Liver (tissue), 9 donors: ENCODE data around the gene SLC1A3. TPM values are rescaled to one million over a fixed set of nuclear protein-coding genes. Genes with fewer than 3 reads are reported as not detected.

Source experiments
- DNase-seq: peaks from one replicate; pipeline ENCODE4 v3.0.0-alpha.2; 2017; ENCODE audit warnings: low spot score
- H3K27ac ChIP-seq, 2 donors: one replicate each; pipeline ENCODE4 v1.7.0; 2013; ENCODE audit warnings: inconsistent platforms in 2 of 2, low read length in 2 of 2, control low read depth in 1 of 2, low read depth in 1 of 2, mild to moderate bottlenecking in 1 of 2
- H3K27me3 ChIP-seq, 4 donors: one replicate each; pipeline versions ENCODE4 v1.6.1 to v1.7.0; 2013; ENCODE audit warnings: low read length in 3 of 4, inconsistent platforms in 1 of 4, mild to moderate bottlenecking in 1 of 4, moderate library complexity in 1 of 4; ENCODE audit not compliant: control insufficient read depth in 4 of 4, insufficient read depth in 4 of 4
- H3K36me3 ChIP-seq, 4 donors: one replicate each; pipeline versions ENCODE4 v1.6.1 to v1.7.0; 2013; ENCODE audit warnings: low read length in 3 of 4, mild to moderate bottlenecking in 3 of 4, low read depth in 1 of 4, moderate library complexity in 1 of 4; ENCODE audit not compliant: control insufficient read depth in 4 of 4, insufficient read depth in 3 of 4
- H3K4me1 ChIP-seq, 4 donors: one replicate each; pipeline versions ENCODE4 v1.6.1 to v1.7.0; 2013; ENCODE audit warnings: low read length in 3 of 4, mild to moderate bottlenecking in 3 of 4, moderate library complexity in 1 of 4; ENCODE audit not compliant: control insufficient read depth in 4 of 4, insufficient read depth in 4 of 4
- H3K4me3 ChIP-seq, 3 donors: one replicate each; pipeline versions ENCODE4 v1.6.1 to v1.7.0; 2013; ENCODE audit warnings: low read length in 3 of 3, control low read depth in 1 of 3, low read depth in 1 of 3, mild to moderate bottlenecking in 1 of 3
- H3K9ac ChIP-seq, 2 donors: one replicate each; pipeline ENCODE4 v1.7.0; 2013; ENCODE audit warnings: low read length in 2 of 2, mild to moderate bottlenecking in 2 of 2, moderate library complexity in 2 of 2, control low read depth in 1 of 2, low read depth in 1 of 2
- H3K9me3 ChIP-seq, 4 donors: one replicate each; pipeline versions ENCODE4 v1.6.1 to v1.7.0; 2013; ENCODE audit warnings: low read length in 3 of 4; ENCODE audit not compliant: control insufficient read depth in 4 of 4
- EGR1 ChIP-seq, 2 donors: IDR thresholded peaks; 2 replicates each; pipeline ENCODE4 v1.6.1; 2016 to 2018; ENCODE audit warnings: antibody characterized with exemption in 2 of 2, low read depth in 2 of 2
- FOXA1 ChIP-seq: IDR thresholded peaks from 2 replicates; pipeline ENCODE4 v1.6.1; 2016; ENCODE audit warnings: antibody characterized with exemption
- FOXA2 ChIP-seq: IDR thresholded peaks from 2 replicates; pipeline ENCODE4 v1.6.1; 2016; ENCODE audit warnings: antibody characterized with exemption
- GABPA ChIP-seq, 2 donors: IDR thresholded peaks in 1 of 2; conservative IDR thresholded peaks in 1 of 2; 2 replicates each; pipeline ENCODE4 v1.6.1; 2016; ENCODE audit warnings: antibody characterized with exemption in 2 of 2, mild to moderate bottlenecking in 1 of 2, moderate library complexity in 1 of 2
- HNF4A ChIP-seq, 2 donors: conservative IDR thresholded peaks; 2 replicates each; pipeline ENCODE4 v1.6.1; 2016; ENCODE audit warnings: antibody characterized with exemption in 2 of 2, mild to moderate bottlenecking in 2 of 2
- HNF4G ChIP-seq: IDR thresholded peaks from 2 replicates; pipeline ENCODE4 v1.6.1; 2016; ENCODE audit warnings: antibody characterized with exemption
- JUND ChIP-seq, 2 donors: IDR thresholded peaks; 2 replicates each; pipeline ENCODE4 v1.6.1; 2016; ENCODE audit warnings: antibody characterized with exemption in 2 of 2
- NR2F2 ChIP-seq: IDR thresholded peaks from 2 replicates; pipeline ENCODE4 v1.6.1; 2016; ENCODE audit warnings: antibody characterized with exemption
- RAD21 ChIP-seq, 2 donors: IDR thresholded peaks; 2 replicates each; pipeline ENCODE4 v1.6.1; 2016; ENCODE audit warnings: antibody characterized with exemption in 2 of 2, mild to moderate bottlenecking in 2 of 2
- RXRA ChIP-seq, 2 donors: IDR thresholded peaks; 2 replicates each; pipeline ENCODE4 v1.6.1; 2017 to 2018; ENCODE audit warnings: antibody characterized with exemption in 2 of 2, mild to moderate bottlenecking in 1 of 2
- SP1 ChIP-seq: IDR thresholded peaks from 2 replicates; pipeline ENCODE4 v1.6.1; 2018; ENCODE audit warnings: antibody characterized with exemption, mild to moderate bottlenecking
- TAF1 ChIP-seq: conservative IDR thresholded peaks from 2 replicates; pipeline ENCODE4 v1.6.1; 2016; ENCODE audit warnings: antibody characterized with exemption, mild to moderate bottlenecking
- YY1 ChIP-seq: IDR thresholded peaks from 2 replicates; pipeline ENCODE4 v1.6.1; 2016; ENCODE audit warnings: antibody characterized with exemption, mild to moderate bottlenecking
- WGBS: extraction: QIAGEN DNeasy Blood & Tissue Kit; methylation state at CpG from one replicate; pipeline ENCODE4 v1.1.7; 2013; 5-methylcytosine and 5-hydroxymethylcytosine counted together
- polyA plus RNA-seq, 2 donors: library from polyadenylated mRNA; stranded (reverse) in 1 of 2; unstranded in 1 of 2; fragments of 200-250 nt in 1 of 2; fragments of >200 nt in 1 of 2; fragmentation: Nextera tagmentation in 1 of 2; extraction: Ambion mirVana in 1 of 2; gene quantifications; one replicate each; pipeline versions ENCODE4 v1.2.1 to v1.2.3, GENCODE V29; 2013 to 2015
- total RNA-seq, 2 donors: library from RNA; depleted of rRNA; stranded (reverse); fragments of >200 nt; gene quantifications; one replicate each; pipeline ENCODE4 v1.2.3, GENCODE V29; 2014
- TF ChIP-seq, protein P1 (sequence below): IDR thresholded peaks from 2 replicates; pipeline ENCODE4 v1.6.1; 2016; ENCODE audit warnings: antibody characterized with exemption
- TF ChIP-seq, protein P2 (sequence below): IDR thresholded peaks from 2 replicates; pipeline ENCODE4 v1.6.1; 2016; ENCODE audit warnings: antibody characterized with exemption
- TF ChIP-seq, protein P3 (sequence below): IDR thresholded peaks from 2 replicates; pipeline ENCODE4 v1.6.1; 2016; ENCODE audit warnings: antibody characterized with exemption
- TF ChIP-seq, protein P4 (sequence below): fragments of 150-350 bp; IDR thresholded peaks from 2 replicates; pipeline ENCODE4 v1.5.1; 2017; ENCODE audit warnings: improper control_type of control experiment, low read depth, low read length; ENCODE audit not compliant: missing input control
- TF ChIP-seq, protein P5 (sequence below): IDR thresholded peaks from 2 replicates; pipeline ENCODE4 v1.6.1; 2016; ENCODE audit warnings: antibody characterized with exemption, mild to moderate bottlenecking
- donor health status: healthy.
- donor health status: healthy.
- donor health status: healthy.
- donor health status: healthy.
- donor health status: healthy.

The SLC1A3 gene
- total and polyA plus RNA-seq, 4 donors, result 1.8 to 8.8 (median 2.8) TPM

DNA sequence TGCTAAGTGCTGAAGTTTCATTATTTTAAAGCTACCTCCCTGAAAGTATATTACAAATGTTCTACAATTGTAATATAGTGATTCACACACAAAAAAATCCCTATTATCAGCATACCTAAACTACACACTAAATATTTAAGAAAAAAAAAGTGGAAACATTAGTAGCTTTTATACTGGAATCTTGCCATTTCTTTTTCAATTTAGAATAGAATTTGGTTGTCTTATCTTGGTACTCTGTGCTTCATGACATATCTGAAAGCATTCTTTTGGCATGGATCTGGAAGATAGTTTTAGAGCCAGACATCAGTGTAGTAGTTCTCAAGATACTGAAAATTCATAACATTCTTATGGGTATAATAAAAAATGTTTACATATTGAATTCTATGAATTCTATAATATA lies 35.0 kb downstream of the SLC1A3 start:
- DNase-seq, result no peak
- H3K9ac ChIP-seq, result no peak overlapping the region
- H3K4me3 ChIP-seq, result no peak overlapping the region
- H3K36me3 ChIP-seq, result no peaks in the 10 kb centered on the region
- H3K4me1 ChIP-seq, result no peaks in the 10 kb centered on the region
- no peak overlapping the region for H3K27ac ChIP-seq
- H3K27me3 ChIP-seq, result peaks cover 0 to 3% (median 0%) of the 10 kb centered on the region in 4 donors
- H3K9me3 ChIP-seq, result no peaks in the 10 kb centered on the region
- TF ChIP-seq EGR1 (IDR thresholded peaks at IDR 0.05; ENCODE audit: low read depth in 2 of 2), result no peak
- TF ChIP-seq, protein P1, sequence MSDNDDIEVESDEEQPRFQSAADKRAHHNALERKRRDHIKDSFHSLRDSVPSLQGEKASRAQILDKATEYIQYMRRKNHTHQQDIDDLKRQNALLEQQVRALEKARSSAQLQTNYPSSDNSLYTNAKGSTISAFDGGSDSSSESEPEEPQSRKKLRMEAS, result no peak
- TF ChIP-seq, protein P2, sequence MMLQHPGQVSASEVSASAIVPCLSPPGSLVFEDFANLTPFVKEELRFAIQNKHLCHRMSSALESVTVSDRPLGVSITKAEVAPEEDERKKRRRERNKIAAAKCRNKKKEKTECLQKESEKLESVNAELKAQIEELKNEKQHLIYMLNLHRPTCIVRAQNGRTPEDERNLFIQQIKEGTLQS, result no peak
- no peak for TF ChIP-seq JUND (IDR thresholded peaks at IDR 0.05)
- TF ChIP-seq HNF4G, result no peak

DNA sequence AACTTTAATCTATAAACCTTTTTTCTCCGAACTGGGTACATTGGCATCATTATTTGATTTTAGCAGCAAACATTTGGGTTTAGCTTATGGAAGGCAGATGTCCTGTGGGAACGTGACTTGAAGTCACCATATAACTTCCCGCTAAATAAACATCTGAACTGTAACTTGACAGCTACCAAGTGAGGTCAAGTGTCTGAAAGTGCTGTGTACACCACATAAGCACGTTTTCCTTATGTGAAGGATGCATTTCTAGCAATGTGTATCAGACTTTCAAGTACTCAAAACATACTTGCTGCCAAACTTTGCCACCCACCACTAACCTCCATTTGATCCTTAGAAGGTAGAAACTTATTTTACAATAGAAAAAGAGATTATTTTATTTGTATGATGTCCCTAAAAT lies 35.7 kb downstream of the SLC1A3 start:
- Histone ChIP-seq H3K9me3 (no peaks in the 10 kb centered on the region), H3K9ac (no peak overlapping the region), H3K27me3 (peaks cover 0 to 3% (median 0%) of the 10 kb centered on the region in 4 donors), H3K4me3 (no peak overlapping the region), H3K4me1 (no peaks in the 10 kb centered on the region), H3K27ac (no peak overlapping the region), H3K36me3 (no peaks in the 10 kb centered on the region)
- no peak for TF ChIP-seq NR2F2
- WGBS, result 69% methylated on average over 4 of the region's 4 CpGs
- no peak for DNase-seq

DNA sequence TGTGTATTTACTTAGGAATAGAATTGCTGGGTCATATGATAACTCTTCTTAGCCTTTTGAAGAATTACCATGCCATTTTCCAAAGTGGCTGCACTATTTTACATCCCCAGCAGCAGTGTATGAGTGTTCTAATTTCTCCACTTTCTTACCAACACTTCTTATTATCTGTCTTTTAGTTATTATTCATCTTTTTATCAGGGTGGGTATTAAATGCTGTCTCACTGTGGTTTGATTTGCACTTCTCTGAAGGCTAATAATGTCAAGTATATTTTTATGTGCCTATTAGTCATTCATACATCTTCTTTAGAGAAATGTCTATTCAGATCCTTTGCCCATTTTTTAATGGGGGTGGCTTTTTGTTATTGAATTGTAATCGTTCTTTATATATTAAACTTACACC lies 36.8 kb downstream of the SLC1A3 start:
- Histone ChIP-seq H3K36me3 (no peaks in the 10 kb centered on the region), H3K9ac (no peak overlapping the region)
- WGBS, result 79% methylated on average over 1 of the region's 1 CpG

More for the DNA sequence above, 36.8 kb downstream of the SLC1A3 start:
- peaks cover 0 to 3% (median 0%) of the 10 kb centered on the region in 4 donors for H3K27me3 ChIP-seq
- DNase-seq, result no peak
- H3K9me3 ChIP-seq, result no peaks in the 10 kb centered on the region
- H3K4me3 ChIP-seq, result no peak overlapping the region
- no peaks in the 10 kb centered on the region for H3K4me1 ChIP-seq
- H3K27ac ChIP-seq, result no peak overlapping the region
- TF ChIP-seq GABPA (IDR thresholded peaks at IDR 0.05 in 1 of 2, conservative IDR thresholded peaks at IDR 0.05 in 1 of 2) (no peak), FOXA2 (no peak), TAF1 (no peak), HNF4G (no peak), NR2F2 (no peak), JUND (IDR thresholded peaks at IDR 0.05) (no peak), RAD21 (IDR thresholded peaks at IDR 0.05) (no peak), FOXA1 (no peak), HNF4A (conservative IDR thresholded peaks at IDR 0.05) (no peak), EGR1 (IDR thresholded peaks at IDR 0.05; ENCODE audit: low read depth in 2 of 2) (no peak), SP1 (no peak), YY1 (no peak), RXRA (IDR thresholded peaks at IDR 0.05) (no peak)
- TF ChIP-seq, protein P3, sequence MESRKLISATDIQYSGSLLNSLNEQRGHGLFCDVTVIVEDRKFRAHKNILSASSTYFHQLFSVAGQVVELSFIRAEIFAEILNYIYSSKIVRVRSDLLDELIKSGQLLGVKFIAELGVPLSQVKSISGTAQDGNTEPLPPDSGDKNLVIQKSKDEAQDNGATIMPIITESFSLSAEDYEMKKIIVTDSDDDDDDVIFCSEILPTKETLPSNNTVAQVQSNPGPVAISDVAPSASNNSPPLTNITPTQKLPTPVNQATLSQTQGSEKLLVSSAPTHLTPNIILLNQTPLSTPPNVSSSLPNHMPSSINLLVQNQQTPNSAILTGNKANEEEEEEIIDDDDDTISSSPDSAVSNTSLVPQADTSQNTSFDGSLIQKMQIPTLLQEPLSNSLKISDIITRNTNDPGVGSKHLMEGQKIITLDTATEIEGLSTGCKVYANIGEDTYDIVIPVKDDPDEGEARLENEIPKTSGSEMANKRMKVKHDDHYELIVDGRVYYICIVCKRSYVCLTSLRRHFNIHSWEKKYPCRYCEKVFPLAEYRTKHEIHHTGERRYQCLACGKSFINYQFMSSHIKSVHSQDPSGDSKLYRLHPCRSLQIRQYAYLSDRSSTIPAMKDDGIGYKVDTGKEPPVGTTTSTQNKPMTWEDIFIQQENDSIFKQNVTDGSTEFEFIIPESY, result no peak
- TF ChIP-seq, protein P2, result no peak
- TF ChIP-seq, protein P4, sequence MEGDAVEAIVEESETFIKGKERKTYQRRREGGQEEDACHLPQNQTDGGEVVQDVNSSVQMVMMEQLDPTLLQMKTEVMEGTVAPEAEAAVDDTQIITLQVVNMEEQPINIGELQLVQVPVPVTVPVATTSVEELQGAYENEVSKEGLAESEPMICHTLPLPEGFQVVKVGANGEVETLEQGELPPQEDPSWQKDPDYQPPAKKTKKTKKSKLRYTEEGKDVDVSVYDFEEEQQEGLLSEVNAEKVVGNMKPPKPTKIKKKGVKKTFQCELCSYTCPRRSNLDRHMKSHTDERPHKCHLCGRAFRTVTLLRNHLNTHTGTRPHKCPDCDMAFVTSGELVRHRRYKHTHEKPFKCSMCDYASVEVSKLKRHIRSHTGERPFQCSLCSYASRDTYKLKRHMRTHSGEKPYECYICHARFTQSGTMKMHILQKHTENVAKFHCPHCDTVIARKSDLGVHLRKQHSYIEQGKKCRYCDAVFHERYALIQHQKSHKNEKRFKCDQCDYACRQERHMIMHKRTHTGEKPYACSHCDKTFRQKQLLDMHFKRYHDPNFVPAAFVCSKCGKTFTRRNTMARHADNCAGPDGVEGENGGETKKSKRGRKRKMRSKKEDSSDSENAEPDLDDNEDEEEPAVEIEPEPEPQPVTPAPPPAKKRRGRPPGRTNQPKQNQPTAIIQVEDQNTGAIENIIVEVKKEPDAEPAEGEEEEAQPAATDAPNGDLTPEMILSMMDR, result no peak
- TF ChIP-seq, protein P1, result no peak
- TF ChIP-seq, protein P5, sequence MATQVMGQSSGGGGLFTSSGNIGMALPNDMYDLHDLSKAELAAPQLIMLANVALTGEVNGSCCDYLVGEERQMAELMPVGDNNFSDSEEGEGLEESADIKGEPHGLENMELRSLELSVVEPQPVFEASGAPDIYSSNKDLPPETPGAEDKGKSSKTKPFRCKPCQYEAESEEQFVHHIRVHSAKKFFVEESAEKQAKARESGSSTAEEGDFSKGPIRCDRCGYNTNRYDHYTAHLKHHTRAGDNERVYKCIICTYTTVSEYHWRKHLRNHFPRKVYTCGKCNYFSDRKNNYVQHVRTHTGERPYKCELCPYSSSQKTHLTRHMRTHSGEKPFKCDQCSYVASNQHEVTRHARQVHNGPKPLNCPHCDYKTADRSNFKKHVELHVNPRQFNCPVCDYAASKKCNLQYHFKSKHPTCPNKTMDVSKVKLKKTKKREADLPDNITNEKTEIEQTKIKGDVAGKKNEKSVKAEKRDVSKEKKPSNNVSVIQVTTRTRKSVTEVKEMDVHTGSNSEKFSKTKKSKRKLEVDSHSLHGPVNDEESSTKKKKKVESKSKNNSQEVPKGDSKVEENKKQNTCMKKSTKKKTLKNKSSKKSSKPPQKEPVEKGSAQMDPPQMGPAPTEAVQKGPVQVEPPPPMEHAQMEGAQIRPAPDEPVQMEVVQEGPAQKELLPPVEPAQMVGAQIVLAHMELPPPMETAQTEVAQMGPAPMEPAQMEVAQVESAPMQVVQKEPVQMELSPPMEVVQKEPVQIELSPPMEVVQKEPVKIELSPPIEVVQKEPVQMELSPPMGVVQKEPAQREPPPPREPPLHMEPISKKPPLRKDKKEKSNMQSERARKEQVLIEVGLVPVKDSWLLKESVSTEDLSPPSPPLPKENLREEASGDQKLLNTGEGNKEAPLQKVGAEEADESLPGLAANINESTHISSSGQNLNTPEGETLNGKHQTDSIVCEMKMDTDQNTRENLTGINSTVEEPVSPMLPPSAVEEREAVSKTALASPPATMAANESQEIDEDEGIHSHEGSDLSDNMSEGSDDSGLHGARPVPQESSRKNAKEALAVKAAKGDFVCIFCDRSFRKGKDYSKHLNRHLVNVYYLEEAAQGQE, result no peak
